Right lobe of liver (tissue), 4 donors: ENCODE data around the gene SGTA.

Experiments used
- CTCF ChIP-seq, 4 donors: fragments of 200-600 bp in 3 of 4; fragments of 450-650 bp in 1 of 4; IDR thresholded peaks; one replicate each; pipeline versions ENCODE4 v1.5.1 to v1.8.0; 2016 to 2022; ENCODE audit warnings: antibody characterized with exemption in 4 of 4, mild to moderate bottlenecking in 2 of 4
- POLR2A ChIP-seq: fragments of 450-650 bp; IDR thresholded peaks from one replicate; pipeline ENCODE4 v1.6.1; 2017; ENCODE audit warnings: antibody characterized with exemption, mild to moderate bottlenecking
- donor health status: DM: no; HTN: no; CAD: no.
- donor health status: DM: no; HTN: no; CAD: no.
- donor health status: DM: no; HTN: yes; CAD: no.

GRCh38 chr19:2759965-2760364, 23.1 kb downstream of the SGTA start:
- TF ChIP-seq CTCF (IDR thresholded peaks at IDR 0.05), result no peak
- no peak for TF ChIP-seq POLR2A
